ENCODE data around the gene STPG3.

The STPG3 gene

GRCh38 chr9:137293482-137294090, 42.5 kb downstream of the STPG3 start:
- no peak for TF ChIP-seq CTCF (conservative IDR thresholded peaks at IDR 0.05)
- peak overlapping the region; percentile 99 for H3K27ac ChIP-seq

- no peak for TF ChIP-seq CTCF (conservative IDR thresholded peaks at IDR 0.05)
- peak overlapping the region; percentile 99 for H3K27ac ChIP-seq
These were observed 43.1 kb downstream of the STPG3 start for GRCh38 chr9:137294091-137294680.

- H3K27ac ChIP-seq = peak overlapping the region; percentile 99
- TF ChIP-seq CTCF (conservative IDR thresholded peaks at IDR 0.05) = no peak
These were observed 43.7 kb downstream of the STPG3 start for GRCh38 chr9:137294681-137295237.

DNA sequence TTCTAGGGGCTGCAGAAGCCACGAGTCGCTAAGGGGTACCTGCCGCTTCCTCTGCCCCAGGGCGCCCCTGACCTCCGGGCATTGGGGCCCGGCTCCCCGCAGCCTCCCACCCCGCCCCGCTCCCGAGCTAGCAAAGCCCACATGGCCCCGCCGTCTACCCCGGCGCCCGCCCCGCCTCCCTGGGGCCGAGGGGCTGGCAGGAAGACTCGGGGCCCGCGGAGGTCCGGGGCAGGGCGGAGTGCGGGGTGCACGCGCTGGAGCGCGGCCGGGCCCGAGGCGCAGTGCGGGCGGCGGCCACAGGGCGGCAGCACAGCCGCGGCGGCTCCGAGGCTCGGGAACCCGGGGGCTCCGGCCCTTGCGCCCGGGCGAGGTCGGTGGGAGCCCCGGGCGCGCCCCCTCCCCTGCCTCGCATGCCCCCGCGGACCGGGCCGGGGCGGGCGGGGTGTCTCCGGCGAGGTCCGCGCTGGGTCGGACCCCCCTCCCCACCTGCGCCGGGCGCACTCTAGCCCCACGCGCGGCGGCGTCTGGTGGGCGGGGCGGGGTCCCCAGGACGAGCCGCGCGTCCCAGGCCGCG, 44.2 kb downstream of the STPG3 start:
- H3K27ac ChIP-seq = peak overlapping the region; percentile 99
- peak; percentile 97 for TF ChIP-seq CTCF (conservative IDR thresholded peaks at IDR 0.05)

DNA sequence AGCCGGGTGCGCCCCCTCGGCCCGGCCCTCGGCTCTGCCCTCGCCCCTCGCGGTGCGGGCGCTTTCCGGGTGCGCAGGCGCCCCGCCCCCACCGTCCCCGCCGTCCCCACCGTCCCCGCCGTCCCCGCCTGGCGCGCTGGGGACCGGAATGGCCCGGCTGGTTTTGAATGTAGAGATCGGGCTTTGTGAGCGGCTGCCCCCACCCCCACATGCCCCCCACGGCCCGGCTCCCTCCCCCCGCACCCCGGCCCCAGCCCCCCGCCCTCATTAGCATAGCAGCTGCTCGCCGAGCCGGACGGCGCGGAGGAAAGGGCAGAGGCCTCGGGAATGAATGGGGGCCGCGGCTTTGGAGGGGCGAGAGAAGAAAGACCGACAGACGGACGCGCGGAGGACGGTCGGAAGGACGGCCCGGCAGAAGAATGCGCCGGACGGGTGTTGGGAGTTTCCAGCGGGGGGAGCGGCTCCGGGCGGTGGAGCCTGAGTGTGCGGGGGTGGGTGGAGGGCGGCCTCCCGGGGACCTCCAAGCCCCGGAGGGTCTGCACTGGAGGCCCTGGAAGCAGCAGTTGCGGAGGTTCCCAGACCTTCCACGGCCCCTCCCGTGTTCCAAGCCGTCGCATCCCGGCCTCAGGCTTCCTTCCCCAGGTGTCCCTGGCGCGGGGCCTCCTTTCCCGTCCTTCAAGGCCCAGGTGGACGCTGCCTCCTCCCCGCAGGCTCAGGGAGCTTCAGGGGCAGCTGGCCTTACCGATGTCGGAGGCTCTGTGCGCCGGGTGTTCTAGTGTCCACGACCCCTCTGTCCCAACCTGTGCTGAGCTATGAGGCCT, 45.0 kb downstream of the STPG3 start:
- TF ChIP-seq CTCF (conservative IDR thresholded peaks at IDR 0.05) = no peak
- H3K27ac ChIP-seq = peak overlapping the region; percentile 99

DNA sequence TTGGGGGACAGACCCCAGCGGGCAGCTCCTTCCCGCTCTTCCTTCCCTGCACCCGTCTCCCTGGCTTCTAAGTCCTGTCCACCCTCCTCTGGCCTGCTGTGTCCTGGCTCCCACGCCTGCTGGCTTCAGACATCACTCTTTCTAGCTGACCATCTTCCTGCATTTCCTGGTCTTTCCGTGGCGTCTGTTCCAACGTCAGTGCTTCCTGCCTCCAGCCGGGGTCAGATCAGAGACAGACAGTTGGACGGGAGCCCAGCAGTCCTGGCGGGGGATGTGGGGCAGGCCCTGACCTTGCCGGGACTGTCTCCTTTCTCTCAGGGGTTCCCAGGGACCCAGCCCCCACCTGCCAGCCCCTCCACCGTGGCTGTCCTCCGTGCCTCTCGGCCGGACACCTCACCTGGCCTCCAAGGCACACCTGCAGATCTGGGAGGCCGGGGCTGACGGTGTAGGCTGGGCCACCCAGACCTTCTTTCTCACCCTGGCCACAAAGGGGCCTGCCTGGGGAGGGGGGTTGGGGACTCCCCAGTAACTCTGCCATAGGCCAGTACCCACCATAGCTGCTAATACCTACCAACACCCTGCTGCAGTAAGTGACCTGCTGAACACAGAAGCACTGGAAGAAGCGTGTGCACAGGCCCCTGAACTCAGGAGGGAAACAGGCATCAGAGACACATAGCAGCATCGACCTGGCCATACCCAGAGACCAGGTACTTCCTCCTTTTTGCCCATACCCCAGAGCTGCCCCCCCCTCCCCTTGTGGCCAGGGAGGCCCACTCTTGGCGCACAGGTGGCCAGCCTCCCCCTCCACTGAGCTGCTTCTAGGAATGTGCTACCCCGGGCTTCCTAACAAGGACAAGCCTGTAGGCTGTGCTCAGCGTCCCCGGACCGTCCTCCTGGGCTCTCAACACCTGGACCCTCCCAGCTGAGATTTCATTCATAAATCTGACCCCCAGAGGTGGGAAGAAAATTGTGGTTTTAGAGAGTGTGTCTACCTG, 45.9 kb downstream of the STPG3 start:
- H3K27ac ChIP-seq = peak overlapping the region; percentile 99
- no peak for TF ChIP-seq CTCF (conservative IDR thresholded peaks at IDR 0.05)

Data from VCaP (cell line).